NCI-H2196 (cell line): ENCODE data around the gene CREBRF.
"Not testable (repeated sequence)": the region's sequence is repeated elsewhere in the genome, so short reads cannot be mapped to it uniquely, and the experiment has no call there.

Source experiments
- DNase-seq: peaks from one replicate; lab custom pipeline; 2025; ENCODE audit not compliant: unreplicated experiment; lab: John Stamatoyannopoulos, UW

CREBRF gene

GRCh38 chr5:173148354-173148753 lies 92.2 kb downstream of the CREBRF start:
- no peak for DNase-seq

- no peak for DNase-seq
Measured at GRCh38 chr5:173152547-173152946, 96.4 kb downstream of the CREBRF start.

GRCh38 chr5:173153842-173154241 lies 97.7 kb downstream of the CREBRF start:
- no peak for DNase-seq

- DNase-seq: not testable (repeated sequence)
Measured at GRCh38 chr5:173154619-173155018, 98.5 kb downstream of the CREBRF start.

GRCh38 chr5:173155912-173156311 lies 99.8 kb downstream of the CREBRF start:
- DNase-seq: no peak

- no peak for DNase-seq
Measured at GRCh38 chr5:173158366-173158765, 102.2 kb downstream of the CREBRF start.

- DNase-seq: no peak
Measured at GRCh38 chr5:173159256-173159655, 103.1 kb downstream of the CREBRF start.

GRCh38 chr5:173161148-173161547 lies 105.0 kb downstream of the CREBRF start:
- no peak for DNase-seq

- no peak for DNase-seq
Measured at GRCh38 chr5:173163219-173163618, 107.1 kb downstream of the CREBRF start.

- no peak for DNase-seq
Measured at GRCh38 chr5:173165177-173166016, 109.2 kb downstream of the CREBRF start.

- DNase-seq: no peak
Measured at GRCh38 chr5:173172166-173172565, 116.0 kb downstream of the CREBRF start.

GRCh38 chr5:173175523-173175922 lies 119.4 kb downstream of the CREBRF start:
- no peak for DNase-seq

- DNase-seq: no peak
Measured at GRCh38 chr5:173178369-173178910, 122.3 kb downstream of the CREBRF start.

- no peak for DNase-seq
Measured at GRCh38 chr5:173180331-173180730, 124.2 kb downstream of the CREBRF start.

GRCh38 chr5:173187054-173187743 lies 131.0 kb downstream of the CREBRF start:
- no peak for DNase-seq

GRCh38 chr5:173188280-173188679 lies 132.1 kb downstream of the CREBRF start:
- no peak for DNase-seq
